Neutrophil (primary cell): ENCODE data around the gene CSAD.

Experiments
- H3K27ac ChIP-seq: fragments of 200-600 bp; sonication (generic); 2 replicates; pipeline ENCODE4 v1.5.1; 2016; ENCODE audit warnings: mild to moderate bottlenecking, moderate library complexity
- H3K27me3 ChIP-seq: fragments of 200-600 bp; sonication (generic); 2 replicates; pipeline ENCODE4 v1.6.0; 2016; ENCODE audit warnings: mild to moderate bottlenecking
- H3K36me3 ChIP-seq: fragments of 200-600 bp; sonication (generic); 2 replicates; pipeline ENCODE4 v1.5.1; 2017
- H3K4me1 ChIP-seq, 2 experiments: fragments of 200-600 bp in 1 of 2; sonication (generic) in 1 of 2; 1 replicate in 1 of 2; 2 replicates in 1 of 2; pipeline versions ENCODE4 v1.5.1 to v1.6.1; 2013 to 2016; ENCODE audit warnings: low read depth in 1 of 2, low read length in 1 of 2, mild to moderate bottlenecking in 1 of 2, moderate library complexity in 1 of 2; ENCODE audit not compliant: control insufficient read depth in 1 of 2, insufficient read depth in 1 of 2
- H3K4me3 ChIP-seq, 2 experiments: fragments of 200-600 bp in 1 of 2; sonication (generic) in 1 of 2; 1 replicate in 1 of 2; 2 replicates in 1 of 2; pipeline ENCODE4 v1.5.1; 2013 to 2016; ENCODE audit warnings: low read depth in 1 of 2, low read length in 1 of 2, mild to moderate bottlenecking in 1 of 2, moderate library complexity in 1 of 2
- H3K9me3 ChIP-seq: fragments of 200-600 bp; sonication (generic); 2 replicates; pipeline ENCODE4 v1.5.1; 2016
- TF ChIP-seq, protein P1 (sequence below): fragments of 200-600 bp; sonication (generic); IDR thresholded peaks from 2 replicates; pipeline ENCODE4 v1.5.1; 2016; ENCODE audit warnings: antibody characterized with exemption

CSAD gene

GRCh38 chr12:53180220-53180930 is at the start of gene CSAD, which contains the start of gene ZNF740:
Gene CSAD (minus strand): TSS chr12:53180925. CDS start chr12:53173470, 7,455 bp downstream.
Gene ZNF740 (plus strand): TSS chr12:53180722. CDS start chr12:53181984, 1,262 bp downstream.
- peak within 1 kb of the TSS; percentile 88 to 96 for H3K4me3 ChIP-seq
- no peaks in the 10 kb centered on the region for H3K9me3 ChIP-seq
- peak within 1 kb of the TSS; percentile 94 for H3K27ac ChIP-seq
- no peaks in the 10 kb centered on the region for H3K27me3 ChIP-seq
- peaks cover 33 to 35% of the 10 kb centered on the region in 2 experiments for H3K4me1 ChIP-seq
- TF ChIP-seq, protein P1, sequence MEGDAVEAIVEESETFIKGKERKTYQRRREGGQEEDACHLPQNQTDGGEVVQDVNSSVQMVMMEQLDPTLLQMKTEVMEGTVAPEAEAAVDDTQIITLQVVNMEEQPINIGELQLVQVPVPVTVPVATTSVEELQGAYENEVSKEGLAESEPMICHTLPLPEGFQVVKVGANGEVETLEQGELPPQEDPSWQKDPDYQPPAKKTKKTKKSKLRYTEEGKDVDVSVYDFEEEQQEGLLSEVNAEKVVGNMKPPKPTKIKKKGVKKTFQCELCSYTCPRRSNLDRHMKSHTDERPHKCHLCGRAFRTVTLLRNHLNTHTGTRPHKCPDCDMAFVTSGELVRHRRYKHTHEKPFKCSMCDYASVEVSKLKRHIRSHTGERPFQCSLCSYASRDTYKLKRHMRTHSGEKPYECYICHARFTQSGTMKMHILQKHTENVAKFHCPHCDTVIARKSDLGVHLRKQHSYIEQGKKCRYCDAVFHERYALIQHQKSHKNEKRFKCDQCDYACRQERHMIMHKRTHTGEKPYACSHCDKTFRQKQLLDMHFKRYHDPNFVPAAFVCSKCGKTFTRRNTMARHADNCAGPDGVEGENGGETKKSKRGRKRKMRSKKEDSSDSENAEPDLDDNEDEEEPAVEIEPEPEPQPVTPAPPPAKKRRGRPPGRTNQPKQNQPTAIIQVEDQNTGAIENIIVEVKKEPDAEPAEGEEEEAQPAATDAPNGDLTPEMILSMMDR = no peak
- H3K36me3 ChIP-seq = peaks cover 17% of the 10 kb centered on the region

DNA sequence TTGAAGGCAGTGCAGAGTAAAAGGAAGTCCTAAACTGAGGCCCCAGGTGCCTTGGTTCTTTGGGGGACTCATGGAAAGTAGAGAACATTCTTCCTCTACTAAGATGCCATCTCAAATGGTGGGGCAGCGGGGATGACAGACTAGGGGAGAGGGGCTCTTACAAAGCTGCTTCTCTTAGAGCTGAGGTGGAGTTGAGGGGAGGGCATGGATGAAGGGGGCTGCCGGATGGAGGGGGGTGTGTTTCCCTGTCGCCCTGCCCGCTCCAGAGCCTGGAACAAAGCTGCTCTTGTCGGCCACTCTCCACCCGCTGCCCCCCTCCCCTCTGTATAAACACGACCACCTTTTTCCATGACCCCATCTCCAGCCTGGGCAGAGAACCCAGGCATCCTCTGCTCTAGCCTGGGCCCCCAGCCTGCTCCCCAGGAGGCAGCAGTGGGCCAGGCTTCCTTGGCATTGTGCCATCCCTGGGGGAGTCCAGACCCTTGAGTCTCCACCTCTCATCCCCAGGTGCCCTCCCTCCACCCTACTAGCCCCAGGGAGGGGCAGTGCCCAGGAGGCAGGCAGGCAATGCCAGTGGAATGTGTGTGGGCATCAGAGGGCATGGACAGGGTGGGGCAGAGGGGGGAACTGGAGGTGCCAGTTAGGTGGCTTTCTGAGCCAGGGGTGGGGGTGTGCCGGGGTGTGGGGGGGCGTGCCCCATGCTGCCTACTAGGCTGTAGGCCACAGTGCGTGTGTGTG is 49.6 kb upstream of the CSAD start:
- H3K36me3 ChIP-seq = no peaks in the 10 kb centered on the region
- H3K4me3 ChIP-seq = no peak overlapping the region
- H3K27me3 ChIP-seq = peaks cover 84% of the 10 kb centered on the region
- TF ChIP-seq, protein P1 = no peak
- H3K27ac ChIP-seq = no peak overlapping the region
- H3K9me3 ChIP-seq = no peaks in the 10 kb centered on the region
- H3K4me1 ChIP-seq = peaks cover 11 to 15% of the 10 kb centered on the region in 2 experiments

GRCh38 chr12:53229454-53229853 is 48.7 kb upstream of the CSAD start:
- Histone ChIP-seq H3K9me3 (no peaks in the 10 kb centered on the region), H3K27ac (no peak overlapping the region), H3K36me3 (no peaks in the 10 kb centered on the region), H3K4me3 (no peak overlapping the region), H3K4me1 (peaks cover 11 to 15% of the 10 kb centered on the region in 2 experiments), H3K27me3 (peaks cover 84% of the 10 kb centered on the region)
- TF ChIP-seq, protein P1 = no peak

DNA sequence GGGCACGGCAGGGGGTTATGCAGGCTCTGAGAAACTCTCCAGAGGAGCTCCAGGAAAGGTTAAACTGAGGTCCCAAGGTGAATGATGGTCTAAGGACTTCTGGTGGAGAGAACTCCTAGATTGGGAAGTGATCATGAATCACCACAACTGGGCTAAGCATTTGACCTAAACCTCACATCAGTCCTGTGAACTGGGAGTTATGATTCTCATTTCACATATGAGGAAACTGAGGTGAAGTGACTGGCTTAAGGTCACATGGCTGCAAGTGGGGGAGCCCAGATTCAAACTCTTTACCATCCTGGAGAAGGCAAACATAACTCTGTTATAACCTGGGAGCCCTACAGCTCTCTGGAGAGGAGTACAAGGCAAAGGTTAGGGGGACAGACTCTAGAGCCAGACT is 47.1 kb upstream of the CSAD start:
- Histone ChIP-seq H3K27me3 (peaks cover 84% of the 10 kb centered on the region), H3K36me3 (no peaks in the 10 kb centered on the region), H3K9me3 (no peaks in the 10 kb centered on the region), H3K27ac (no peak overlapping the region), H3K4me3 (no peak overlapping the region), H3K4me1 (peaks cover 11 to 13% of the 10 kb centered on the region in 2 experiments)
- TF ChIP-seq, protein P1 = no peak

DNA sequence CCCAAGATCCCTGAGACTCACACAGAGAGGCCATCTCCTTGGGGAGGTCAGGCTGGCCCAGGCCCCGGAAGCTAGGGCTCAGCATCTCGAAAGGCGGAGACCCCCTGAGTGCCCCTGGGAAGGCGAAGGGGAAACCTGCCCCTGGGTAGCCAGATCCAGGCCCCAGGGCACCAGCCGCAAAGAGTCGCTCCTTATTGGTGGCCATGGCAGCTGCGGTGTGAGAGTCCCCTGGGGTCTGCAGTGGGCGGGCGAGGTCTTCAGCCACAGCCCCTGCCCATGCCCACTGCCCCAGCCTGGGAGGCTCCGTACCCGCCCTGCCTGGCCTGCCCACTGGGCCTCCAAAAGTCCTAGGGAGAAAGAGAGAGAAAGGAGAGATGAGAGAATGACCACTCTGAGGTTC is 46.6 kb upstream of the CSAD start:
- no peaks in the 10 kb centered on the region for H3K36me3 ChIP-seq
- peaks cover 7 to 8% of the 10 kb centered on the region in 2 experiments for H3K4me1 ChIP-seq
- peaks cover 84% of the 10 kb centered on the region for H3K27me3 ChIP-seq
- no peak overlapping the region for H3K4me3 ChIP-seq
- H3K9me3 ChIP-seq = no peaks in the 10 kb centered on the region
- TF ChIP-seq, protein P1 = no peak
- H3K27ac ChIP-seq = no peak overlapping the region
